Caco-2 (cell line): ENCODE data around the gene UBE2D3. TPM values are rescaled to one million over a fixed set of nuclear protein-coding genes. Genes with fewer than 3 reads are reported as not detected.

ENCODE experiments used
- BruUV-seq: library from RNA; stranded (reverse); fragments of 400-500 nt; replicated peaks from 2 replicates; lab custom pipeline; 2021; lab: Mats Ljungman, UMichigan
- CTCF ChIA-PET: fragments of 300-600 bp; sonication (Branson Sonifier 250); formaldehyde crosslinking; loops from one replicate; lab custom pipeline; 2022; ENCODE audit warnings: antibody characterized with exemption; lab: Charles Lee
- POLR2A ChIA-PET: fragments of 300-600 bp; sonication (Branson Sonifier 250); formaldehyde crosslinking; loops from one replicate; lab custom pipeline; 2022; ENCODE audit warnings: antibody characterized with exemption; lab: Charles Lee
- DNase-seq, 2 experiments: peaks; one replicate each; pipeline versions ENCODE4 v3.0.0 to v3.0.0-alpha.2; 2020 to 2022
- H3K27me3 ChIP-seq: replicated peaks from 2 replicates; pipeline ENCODE4 v1.6.0; 2011; ENCODE audit warnings: low read length; ENCODE audit not compliant: control insufficient read depth, insufficient read depth
- H3K36me3 ChIP-seq: 2 replicates; pipeline ENCODE4 v1.5.1; 2011; ENCODE audit warnings: low read length; ENCODE audit not compliant: control insufficient read depth, insufficient read depth
- H3K4me1 ChIP-seq: fragments of 250-450 bp; sonication (Bioruptor Pico); 2 replicates; pipeline ENCODE4 v1.5.1; 2020; ENCODE audit warnings: mild to moderate bottlenecking
- H3K4me3 ChIP-seq: 2 replicates; pipeline ENCODE4 v1.5.1; 2011; ENCODE audit warnings: low read depth, mild to moderate bottlenecking, control low read depth, low read length
- H3K9me3 ChIP-seq: fragments of 250-450 bp; sonication (Bioruptor Pico); 2 replicates; pipeline ENCODE4 v1.5.1; 2020; ENCODE audit warnings: mild to moderate bottlenecking, moderate library complexity
- H3K27ac Mint-ChIP-seq: one replicate; pipeline ENCODE4 v1.8.0; 2022; ENCODE audit warnings: mixed read lengths; ENCODE audit not compliant: unreplicated experiment
- H3K27me3 Mint-ChIP-seq: one replicate; pipeline ENCODE4 v1.8.0; 2022; ENCODE audit warnings: mixed read lengths; ENCODE audit not compliant: insufficient read depth, unreplicated experiment
- H3K36me3 Mint-ChIP-seq: one replicate; pipeline ENCODE4 v1.8.0; 2022; ENCODE audit warnings: mild to moderate bottlenecking, mixed read lengths; ENCODE audit not compliant: insufficient read depth, unreplicated experiment
- H3K4me1 Mint-ChIP-seq: one replicate; pipeline ENCODE4 v1.8.0; 2022; ENCODE audit warnings: low read depth, mixed read lengths; ENCODE audit not compliant: unreplicated experiment
- H3K4me3 Mint-ChIP-seq: one replicate; pipeline ENCODE4 v1.8.0; 2022; ENCODE audit warnings: mild to moderate bottlenecking, moderate library complexity, mixed read lengths; ENCODE audit not compliant: unreplicated experiment
- H3K9me3 Mint-ChIP-seq: one replicate; pipeline ENCODE4 v1.8.0; 2022; ENCODE audit warnings: mixed read lengths; ENCODE audit not compliant: unreplicated experiment
- intact Hi-C: fragments of 100-400 bp; cut with micrococcal nuclease; formaldehyde crosslinking; loops from one replicate; pipeline ENCODE4 v1.10.0; 2022; ENCODE audit not compliant: unreplicated experiment
- total RNA-seq: library from RNA; stranded (reverse); gene quantifications from 2 replicates; pipeline ENCODE4 v1.2.3, GENCODE V29; 2022
- TF ChIP-seq, protein P1 (sequence below), 2 experiments: fragments of 200-600 bp in 1 of 2; IDR thresholded peaks; 1 replicate in 1 of 2; 2 replicates in 1 of 2; pipeline versions ENCODE4 v1.5.1 to v1.8.0; 2011 to 2022; ENCODE audit warnings: antibody characterized with exemption in 1 of 2, control low read depth in 1 of 2, inconsistent platforms in 1 of 2, low read depth in 1 of 2, low read length in 1 of 2, mild to moderate bottlenecking in 1 of 2, moderate library complexity in 1 of 2; ENCODE audit not compliant: insufficient read depth in 1 of 2, severe bottlenecking in 1 of 2, unreplicated experiment in 1 of 2

Gene UBE2D3
- total RNA-seq, 1 experiment from 2014 or later = 305 TPM

DNA sequence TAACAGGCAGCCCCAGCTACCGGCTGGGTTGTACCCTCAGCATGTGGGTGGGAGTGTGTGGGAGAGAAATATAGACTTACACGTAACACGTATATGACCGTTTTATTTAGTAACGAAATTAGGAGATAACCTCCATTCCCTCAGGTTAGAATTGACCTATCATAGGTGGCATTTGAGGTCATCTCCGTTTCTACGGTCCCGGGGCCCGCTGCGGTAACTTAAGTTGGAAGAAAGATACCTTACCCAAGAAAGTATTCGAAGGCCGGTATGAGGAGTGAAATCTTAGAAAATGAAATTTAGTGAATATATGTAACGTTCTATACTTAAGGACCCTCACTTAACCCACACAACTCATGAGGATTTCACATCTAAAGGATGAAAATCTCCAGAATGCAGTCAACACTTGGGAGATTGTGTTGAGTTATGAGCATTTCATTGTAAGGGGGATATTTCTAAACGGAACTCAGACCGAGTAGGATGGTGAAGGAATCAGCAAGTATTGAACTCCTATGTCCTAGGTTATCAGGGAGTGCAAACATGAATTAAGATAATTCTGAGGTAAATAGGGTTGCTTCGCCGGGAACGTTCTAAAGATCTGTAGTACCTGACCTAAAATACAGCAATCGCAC, 42.3 kb upstream of the UBE2D3 start:
- Histone ChIP-seq H3K27me3 (no peaks in the 10 kb centered on the region), H3K9me3 (no peaks in the 10 kb centered on the region), H3K36me3 (no peaks in the 10 kb centered on the region), H3K4me3 (peak overlapping the region; percentile 84), H3K4me1 (0 out of 2 replicates have a peak, but pooled peaks cover 3% of the 10 kb centered on the region)
- peak overlapping the region; percentile 97 for H3K4me3 Mint-ChIP-seq
- peaks cover 36% of the 10 kb centered on the region for H3K36me3 Mint-ChIP-seq
- TF ChIP-seq, protein P1, sequence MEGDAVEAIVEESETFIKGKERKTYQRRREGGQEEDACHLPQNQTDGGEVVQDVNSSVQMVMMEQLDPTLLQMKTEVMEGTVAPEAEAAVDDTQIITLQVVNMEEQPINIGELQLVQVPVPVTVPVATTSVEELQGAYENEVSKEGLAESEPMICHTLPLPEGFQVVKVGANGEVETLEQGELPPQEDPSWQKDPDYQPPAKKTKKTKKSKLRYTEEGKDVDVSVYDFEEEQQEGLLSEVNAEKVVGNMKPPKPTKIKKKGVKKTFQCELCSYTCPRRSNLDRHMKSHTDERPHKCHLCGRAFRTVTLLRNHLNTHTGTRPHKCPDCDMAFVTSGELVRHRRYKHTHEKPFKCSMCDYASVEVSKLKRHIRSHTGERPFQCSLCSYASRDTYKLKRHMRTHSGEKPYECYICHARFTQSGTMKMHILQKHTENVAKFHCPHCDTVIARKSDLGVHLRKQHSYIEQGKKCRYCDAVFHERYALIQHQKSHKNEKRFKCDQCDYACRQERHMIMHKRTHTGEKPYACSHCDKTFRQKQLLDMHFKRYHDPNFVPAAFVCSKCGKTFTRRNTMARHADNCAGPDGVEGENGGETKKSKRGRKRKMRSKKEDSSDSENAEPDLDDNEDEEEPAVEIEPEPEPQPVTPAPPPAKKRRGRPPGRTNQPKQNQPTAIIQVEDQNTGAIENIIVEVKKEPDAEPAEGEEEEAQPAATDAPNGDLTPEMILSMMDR (IDR thresholded peaks at IDR 0.05; ENCODE audit: insufficient read depth in 1 of 2, low read depth in 1 of 2, low read length in 1 of 2, severe bottlenecking in 1 of 2, unreplicated experiment in 1 of 2) = no peak
- H3K27me3 Mint-ChIP-seq = no peaks in the 10 kb centered on the region
- TSS peak; percentile 38 for BruUV-seq
- peaks cover 6% of the 10 kb centered on the region for H3K4me1 Mint-ChIP-seq
- no peak for DNase-seq
- H3K27ac Mint-ChIP-seq = peak overlapping the region; percentile 95
- ChIA-PET CTCF (interaction anchor here (1.8 kb wide), 1 partner anchor 42 kb away, joined by 5 read pairs; the partner anchor contains the start of gene UBE2D3), POLR2A (interaction anchor here (0.6 to 2.9 kb wide), 7 partner anchors 42 to 249 kb away, joined by 3 to 72 read pairs (median 6); partner anchors contain the start of genes MANBA and UBE2D3)
- peaks cover 3% of the 10 kb centered on the region for H3K9me3 Mint-ChIP-seq
- intact Hi-C loops = loop anchor here (1.0 to 5.0 kb wide), 5 partner anchors 42 to 439 kb away; partner anchors contain the start of gene UBE2D3

DNA sequence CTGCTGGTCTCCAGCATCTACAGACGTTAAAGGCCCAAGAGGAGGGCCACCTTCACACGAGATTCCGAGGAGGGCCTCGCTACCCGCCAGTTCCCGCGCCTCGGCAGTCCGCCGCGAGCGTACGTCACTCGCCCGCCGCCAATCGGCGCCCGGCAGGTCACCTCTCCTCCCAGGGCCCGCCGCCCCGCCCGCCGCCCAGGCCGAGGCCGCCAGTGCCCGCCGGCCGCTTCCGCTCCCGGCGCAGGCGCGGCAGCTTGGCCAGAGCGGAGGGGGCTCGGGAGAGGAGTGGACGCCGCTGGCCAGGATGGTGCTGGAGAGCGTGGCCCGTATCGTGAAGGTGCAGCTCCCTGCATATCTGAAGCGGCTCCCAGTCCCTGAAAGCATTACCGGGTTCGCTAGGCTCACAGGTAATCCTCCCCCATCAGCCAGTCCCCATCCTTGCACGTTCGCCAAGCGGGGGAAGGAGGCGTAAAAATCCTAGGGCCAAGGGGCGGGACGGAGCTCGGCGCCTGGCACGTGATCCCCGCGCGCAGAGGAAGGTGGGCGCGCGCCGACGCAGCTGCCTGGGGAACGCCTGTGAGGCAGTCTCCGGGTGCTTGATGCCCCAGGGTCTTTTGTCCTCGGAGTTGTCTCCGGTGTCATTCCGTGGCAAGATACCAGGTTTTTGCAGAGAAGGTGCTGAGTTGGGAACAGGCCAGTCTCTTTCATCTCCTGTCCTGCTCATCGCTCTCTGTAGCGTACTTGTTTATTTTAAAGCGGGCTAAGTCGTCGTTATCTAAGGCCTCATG, 41.6 kb upstream of the UBE2D3 start, which contains the start of gene CISD2:
Gene CISD2 (plus strand): TSS at position 212 of the 788 bp plus-strand sequence. CDS start 93 bp downstream, at position 305.
- Histone ChIP-seq H3K9me3 (no peaks in the 10 kb centered on the region), H3K36me3 (no peaks in the 10 kb centered on the region), H3K27me3 (no peaks in the 10 kb centered on the region), H3K4me3 (peak within 1 kb of the TSS; percentile 84), H3K4me1 (0 out of 2 replicates have a peak, but pooled peaks cover 3% of the 10 kb centered on the region)
- H3K27ac Mint-ChIP-seq = peak within 1 kb of the TSS; percentile 95
- ChIA-PET POLR2A (interaction anchor here (0.6 to 2.9 kb wide), 7 partner anchors 41 to 248 kb away, joined by 3 to 72 read pairs (median 6); partner anchors contain the start of genes MANBA and UBE2D3), CTCF (interaction anchor here (1.8 kb wide), 1 partner anchor 41 kb away, joined by 5 read pairs; the partner anchor contains the start of gene UBE2D3)
- no peaks in the 10 kb centered on the region for H3K9me3 Mint-ChIP-seq
- peak; percentile 93 to 95 for DNase-seq
- intact Hi-C loops = loop anchor here (1.0 to 5.0 kb wide), 5 partner anchors 42 to 438 kb away; partner anchors contain the start of gene UBE2D3
- H3K27me3 Mint-ChIP-seq = no peaks in the 10 kb centered on the region
- H3K4me1 Mint-ChIP-seq = peaks cover 6% of the 10 kb centered on the region
- no TSS peak for BruUV-seq
- peaks cover 30% of the 10 kb centered on the region for H3K36me3 Mint-ChIP-seq
- TF ChIP-seq, protein P1 (IDR thresholded peaks at IDR 0.05; ENCODE audit: insufficient read depth in 1 of 2, low read depth in 1 of 2, low read length in 1 of 2, severe bottlenecking in 1 of 2, unreplicated experiment in 1 of 2) = no peak
- H3K4me3 Mint-ChIP-seq = peak within 1 kb of the TSS; percentile 97
